Left colon (tissue), 2 donors: ENCODE results near the gene SIPA1L2. TPM values are rescaled to one million over a fixed set of nuclear protein-coding genes. Genes with fewer than 3 reads are reported as not detected.
"Not testable (repeated sequence)": the region's sequence is repeated elsewhere in the genome, so short reads cannot be mapped to it uniquely, and the experiment has no call there.

Experiments
- ATAC-seq: fragments of 200-7000 bp; cut with Tn5 transposase; one replicate; pipeline ENCODE4 v1.9.1; 2020; ENCODE audit warnings: mild to moderate bottlenecking, moderate library complexity
- DNase-seq, 2 donors: peaks; one replicate each; pipeline ENCODE4 v3.0.0-alpha.2; 2020
- intact Hi-C, 2 donors: fragments of 100-400 bp; cut with DNase I in 1 of 2; cut with micrococcal nuclease in 1 of 2; formaldehyde crosslinking; loops; one replicate each; pipeline versions ENCODE4 v1.11.2 to v1.14.0; 2022; cut with DNase I, micrococcal nuclease
- total RNA-seq, 2 donors: library from RNA; stranded (reverse); fragmentation: NEBNext Ultra II Directional; extraction: Animal tissue kit (Norgen Biotek cat#: 25700); gene quantifications; one replicate each; pipeline ENCODE4 v1.2.1, GENCODE V29; 2021
- donor health status: DM: no; HTN: no; CAD: no.
- donor health status: DM: yes; HTN: yes; CAD: no.

SIPA1L2 gene
- total RNA-seq, 2 donors from 2014 or later, result 76.5 to 89.8 TPM

- DNase-seq (no peak), ATAC-seq (no peak)
- intact Hi-C loops, result no loop called here
Observed at GRCh38 chr1:232624546-232625281, 5.2 kb downstream of the SIPA1L2 start.

DNA sequence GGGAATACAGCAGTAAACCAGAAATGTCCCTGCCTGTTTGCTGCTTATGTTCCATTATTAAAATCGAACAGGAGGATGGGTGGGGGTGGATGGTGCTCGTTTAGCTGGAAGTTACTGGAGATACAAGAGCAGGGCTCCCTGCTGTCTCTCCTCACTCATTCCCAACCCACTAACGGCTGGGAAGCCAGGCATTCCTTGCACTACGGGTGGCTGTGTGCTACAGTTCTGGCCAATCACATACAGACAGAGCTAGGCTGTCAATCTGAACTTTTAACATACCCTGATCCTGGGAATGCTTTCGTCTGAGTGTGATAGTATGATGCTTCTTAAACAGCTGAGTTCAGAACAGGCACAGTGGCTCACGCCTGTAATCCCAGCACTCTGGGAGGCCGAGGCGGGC lies 7.0 kb downstream of the SIPA1L2 start:
- intact Hi-C loops, result no loop called here
- ATAC-seq (peak; percentile 51), DNase-seq (peak; percentile 50 to 53)

GRCh38 chr1:232622378-232622777 lies 7.6 kb downstream of the SIPA1L2 start:
- ATAC-seq (peak; percentile 87), DNase-seq (peak; percentile 52 to 76)
- intact Hi-C loops, result no loop called here

DNA sequence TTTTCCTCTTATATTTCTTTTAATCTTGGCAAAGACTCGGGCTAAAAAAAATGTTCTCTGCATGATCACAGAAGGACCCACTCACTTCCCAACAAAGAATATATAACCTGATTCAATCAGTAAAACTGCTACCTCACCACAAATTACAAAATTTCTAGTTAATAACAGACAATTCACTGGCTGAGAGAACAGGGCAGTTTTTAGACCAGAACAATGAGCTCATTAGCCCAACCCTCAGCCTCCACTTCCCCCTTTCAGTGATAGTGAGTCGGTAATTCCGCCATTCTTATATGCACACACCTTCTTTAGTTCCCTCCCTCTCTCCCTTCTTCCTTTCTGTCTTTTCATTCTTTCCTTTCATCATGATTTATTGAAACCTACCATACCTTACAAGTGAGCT lies 8.9 kb downstream of the SIPA1L2 start:
- ATAC-seq, result no peak
- intact Hi-C loops, result no loop called here

GRCh38 chr1:232620356-232620969 lies 9.5 kb downstream of the SIPA1L2 start:
- intact Hi-C loops, result no loop called here
- peak; percentile 31 for ATAC-seq
- DNase-seq, result peak; percentile 34 to 67

More for the DNA sequence above, 8.9 kb downstream of the SIPA1L2 start:
- DNase-seq, result no peak

DNA sequence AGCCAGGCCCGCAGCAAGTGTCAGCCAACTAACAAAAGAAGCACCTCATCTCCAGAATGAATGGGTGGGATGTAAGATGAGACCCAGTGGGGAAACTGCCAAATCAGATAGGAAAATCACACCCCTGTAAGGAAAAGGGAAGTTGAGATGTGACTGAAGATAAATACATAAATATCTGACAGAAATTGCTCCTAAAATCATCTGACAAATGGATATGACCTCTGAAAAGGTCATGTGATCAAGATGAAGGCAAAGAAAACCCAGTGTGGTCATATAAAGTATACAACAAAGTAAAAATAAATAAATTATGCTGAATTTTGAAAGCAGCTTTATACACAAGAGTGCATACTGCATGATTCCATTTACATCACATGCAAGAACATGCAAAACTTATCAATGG lies 12.7 kb downstream of the SIPA1L2 start:
- DNase-seq (no peak), ATAC-seq (no peak)
- intact Hi-C loops, result no loop called here

GRCh38 chr1:232615306-232615800 lies 14.6 kb downstream of the SIPA1L2 start:
- ATAC-seq (no peak), DNase-seq (no peak)
- intact Hi-C loops, result no loop called here

GRCh38 chr1:232614811-232615210 lies 15.1 kb downstream of the SIPA1L2 start:
- no peak for ATAC-seq
- intact Hi-C loops, result no loop called here
- no peak for DNase-seq

- intact Hi-C loops, result no loop called here
- DNase-seq (no peak), ATAC-seq (no peak)
Observed at GRCh38 chr1:232613752-232614381, 16.1 kb downstream of the SIPA1L2 start.

- intact Hi-C loops, DNase-seq, ATAC-seq: not testable (repeated sequence)
Observed at GRCh38 chr1:232612836-232613235, 17.1 kb downstream of the SIPA1L2 start.

DNA sequence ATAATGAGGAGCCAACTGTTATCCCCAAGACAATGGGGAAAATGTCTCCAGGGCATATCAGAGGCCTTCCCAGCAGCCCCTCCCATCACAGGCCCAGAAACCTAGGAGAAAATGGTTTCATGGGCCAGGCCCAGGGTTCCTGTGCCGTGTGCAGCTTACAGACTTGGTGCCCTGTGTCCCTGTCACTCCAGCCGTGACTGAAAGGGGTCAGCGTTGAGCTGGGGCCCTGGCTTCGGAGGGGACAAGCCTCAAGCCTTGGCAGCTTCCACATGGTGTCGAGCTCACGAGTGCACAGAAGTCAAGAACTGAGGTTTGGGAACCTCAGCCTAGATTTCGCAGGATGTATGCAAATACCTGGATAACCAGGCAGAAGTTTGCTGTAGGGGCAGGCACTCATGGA lies 18.1 kb downstream of the SIPA1L2 start:
- peak; percentile 38 for ATAC-seq
- DNase-seq, result no peak
- intact Hi-C loops, result no loop called here

DNA sequence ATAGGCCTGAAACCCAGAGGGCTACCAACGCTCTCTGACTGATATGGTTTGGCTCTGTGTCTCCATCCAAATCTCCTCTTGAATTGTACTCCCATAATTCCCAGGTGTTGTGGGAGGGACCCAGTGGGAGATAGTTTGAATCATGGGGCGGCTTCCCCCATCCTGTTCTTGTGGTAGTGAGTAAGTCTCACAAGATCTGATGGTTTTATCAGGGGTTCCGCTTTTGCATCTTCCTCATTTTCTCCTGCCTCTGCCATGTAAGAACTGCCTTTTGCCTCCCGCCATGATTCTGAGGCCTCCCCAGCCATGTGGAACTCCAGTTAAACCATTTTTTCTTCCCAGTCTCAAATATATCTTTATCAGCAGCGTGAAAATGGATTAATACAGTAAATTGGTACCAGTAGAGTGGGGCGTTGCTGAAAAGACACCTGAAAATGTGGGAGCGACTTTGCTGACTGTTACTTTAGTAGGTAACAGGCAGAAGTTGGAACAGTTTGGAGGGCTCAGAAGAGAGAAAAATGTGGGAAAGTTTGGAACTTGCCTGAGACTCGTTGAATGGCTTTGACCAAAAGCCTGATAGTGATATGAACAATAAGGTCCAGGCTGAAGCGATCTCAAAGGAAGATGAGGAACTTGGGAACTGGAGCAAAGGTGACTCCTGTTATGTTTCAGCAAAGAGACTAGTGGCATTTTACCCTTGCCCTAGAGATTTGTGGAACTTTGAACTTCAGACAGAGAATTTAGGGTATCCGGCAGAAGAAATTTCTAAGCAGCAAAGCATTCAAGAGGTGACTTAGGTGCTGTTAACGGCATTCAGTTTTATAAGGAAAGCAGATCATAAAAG lies 18.8 kb downstream of the SIPA1L2 start:
- ATAC-seq, intact Hi-C loops, DNase-seq: not testable (repeated sequence)

- DNase-seq (no peak), ATAC-seq (peak; percentile 39)
- intact Hi-C loops, result no loop called here
Observed at GRCh38 chr1:232610192-232610901, 19.6 kb downstream of the SIPA1L2 start.

DNA sequence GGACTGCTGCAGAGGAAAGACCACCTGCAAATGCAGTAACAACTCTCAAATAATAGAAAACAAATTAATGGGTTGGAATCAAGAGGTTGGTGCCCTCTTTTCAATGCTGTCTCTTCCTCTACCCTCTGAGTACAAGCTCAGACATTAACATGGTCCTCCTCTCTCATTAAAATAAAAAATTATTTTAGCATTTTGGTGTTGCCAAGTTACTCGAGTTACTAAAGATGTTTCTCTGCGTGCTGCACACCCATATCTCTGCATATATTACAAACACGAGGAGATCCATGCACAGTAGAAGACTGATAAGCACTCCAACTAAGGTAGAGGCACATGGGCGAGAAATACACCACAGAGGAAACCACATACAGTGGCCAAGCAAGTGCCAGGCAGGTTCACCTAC lies 21.5 kb downstream of the SIPA1L2 start:
- no peak for DNase-seq
- intact Hi-C loops, result no loop called here
- ATAC-seq, result no peak

DNA sequence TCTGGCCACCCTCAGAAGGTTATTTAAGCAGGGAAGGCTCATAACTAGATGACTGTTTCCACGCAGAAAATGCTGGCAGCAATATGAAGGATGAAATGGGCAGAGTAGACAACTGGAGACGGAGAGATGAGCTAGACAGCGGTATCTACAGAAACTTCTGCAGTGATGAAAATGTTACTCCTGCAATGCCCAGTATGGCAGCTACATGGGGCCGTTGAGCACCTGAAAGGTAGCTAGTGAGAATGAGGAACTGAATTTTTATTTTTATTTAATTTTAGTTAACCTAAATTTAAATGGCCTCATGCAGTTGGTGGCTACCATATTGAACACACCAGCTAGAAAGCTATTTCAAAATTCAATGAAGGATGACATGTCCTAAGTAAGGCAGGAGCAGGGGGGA lies 27.3 kb downstream of the SIPA1L2 start:
- intact Hi-C loops, result no loop called here
- no peak for ATAC-seq
- DNase-seq, result no peak

DNA sequence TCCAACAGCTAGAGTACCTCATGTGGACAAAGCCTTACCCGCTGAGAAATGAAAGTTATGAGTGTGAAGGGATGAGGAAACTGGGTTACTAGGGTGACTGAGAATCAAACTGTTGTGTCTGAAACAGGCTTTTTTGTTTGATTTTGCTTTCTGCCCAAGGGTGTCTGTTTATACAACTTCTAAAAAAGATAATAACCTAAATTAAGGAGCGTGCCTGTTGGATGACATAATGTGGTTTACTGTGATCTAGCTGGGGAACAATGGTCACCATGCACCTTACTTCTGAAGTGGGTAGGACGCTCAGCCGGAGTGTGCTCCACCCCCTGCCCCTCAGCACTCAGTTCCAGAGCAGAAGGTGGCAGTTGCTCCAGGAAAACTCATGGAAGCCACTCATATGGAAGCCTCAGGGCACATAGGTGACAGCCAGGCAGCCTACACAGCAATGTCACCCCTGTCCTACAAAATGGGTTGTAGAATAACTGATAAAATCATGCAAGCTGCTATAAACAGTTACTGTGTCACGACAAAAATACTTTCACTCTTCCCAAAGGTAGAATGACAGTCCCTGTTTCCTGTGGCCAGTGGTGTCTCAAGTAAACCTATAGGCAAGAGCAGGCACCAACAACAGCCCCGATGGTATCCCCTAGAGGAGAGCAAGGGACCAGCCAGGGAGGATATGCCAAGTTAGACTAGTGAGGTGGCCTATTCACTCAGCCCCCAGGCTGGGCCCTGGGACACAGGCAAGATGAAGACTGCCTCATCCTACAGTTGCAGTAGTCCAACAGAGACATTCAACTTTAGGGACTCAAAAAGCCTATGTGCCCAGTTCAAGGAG lies 29.3 kb downstream of the SIPA1L2 start:
- peak; percentile 51 for ATAC-seq
- intact Hi-C loops, result no loop called here
- DNase-seq, result no peak

GRCh38 chr1:232599178-232600041 lies 30.5 kb downstream of the SIPA1L2 start:
- DNase-seq, result no peak
- peak; percentile 9 for ATAC-seq
- intact Hi-C loops, result no loop called here
